Pancreas (tissue), 10 donors: ENCODE data around the gene MKRN2. TPM values are rescaled to one million over a fixed set of nuclear protein-coding genes. Genes with fewer than 3 reads are reported as not detected.

ENCODE experiments used
- ATAC-seq, 4 donors: fragments of 200-7000 bp; cut with Tn5 transposase; one replicate each; pipeline versions ENCODE4 v1.8.0 to v1.9.1; 2020; ENCODE audit warnings: mild to moderate bottlenecking in 4 of 4, moderate library complexity in 4 of 4
- DNase-seq, 6 donors: peaks; one replicate each; pipeline ENCODE4 v3.0.0-alpha.2; 2020
- FAIRE-seq: peaks from 2 replicates; lab custom pipeline; 2012; peaks lifted over from hg19 to GRCh38; lab: Jason Lieb, UNC
- H3K27ac ChIP-seq, 4 donors: fragments of 200-600 bp; sonication (generic); 1 replicate in 3 of 4; 2 replicates in 1 of 4; pipeline versions ENCODE4 v1.5.0 to v1.8.0; 2020
- H3K27me3 ChIP-seq, 4 donors: fragments of 200-600 bp; one replicate each; pipeline ENCODE4 v1.8.0; 2021
- H3K36me3 ChIP-seq, 3 donors: fragments of 200-600 bp; sonication (generic) in 1 of 3; one replicate each; pipeline versions ENCODE4 v1.5.0 to v1.8.0; 2020 to 2021
- H3K4me1 ChIP-seq, 3 donors: fragments of 200-600 bp; one replicate each; pipeline ENCODE4 v1.8.0; 2021
- H3K4me3 ChIP-seq, 4 donors: fragments of 200-600 bp; sonication (generic) in 2 of 4; one replicate each; pipeline versions ENCODE4 v1.5.0 to v1.8.0; 2020 to 2021
- H3K9me3 ChIP-seq, 4 donors: fragments of 200-600 bp; one replicate each; pipeline ENCODE4 v1.8.0; 2021
- CTCF ChIP-seq, 4 donors: fragments of 200-600 bp; sonication (generic) in 3 of 4; IDR thresholded peaks; one replicate each; pipeline versions ENCODE4 v1.5.0 to v1.8.0; 2021; ENCODE audit warnings: antibody characterized with exemption in 4 of 4
- WGBS, 2 donors: extraction: QIAGEN DNeasy Blood & Tissue Kit; methylation state at CpG; one replicate each; pipeline ENCODE4 v1.1.7; 2013; 5-methylcytosine and 5-hydroxymethylcytosine counted together
- intact Hi-C, 3 donors: fragments of 100-400 bp; cut with DNase I; formaldehyde crosslinking; loops; one replicate each; pipeline versions ENCODE4 v1.11.1 to v1.14.2; 2022
- polyA plus RNA-seq, 2 donors: library from polyadenylated mRNA; stranded (reverse); fragments of 200-250 nt; gene quantifications; one replicate each; pipeline ENCODE4 v1.2.3, GENCODE V29; 2013
- total RNA-seq, 6 donors: library from RNA; stranded (reverse); fragmentation: NEBNext Ultra II Directional in 4 of 6; extraction: Animal tissue kit (Norgen Biotek cat#: 25700) in 4 of 6; gene quantifications; one replicate each; pipeline versions ENCODE4 v1.2.1 to v1.2.4, GENCODE V29; 2021 to 2023
- donor health status: healthy with polysubstance abuse.
- donor health status: DM: no; HTN: no; CAD: no; lungs with moderate emphysema.
- donor health status: DM: no; HTN: no; CAD: no.
- donor health status: control.
- donor health status: control.
- donor health status: Bipolar disorder and iron deficiency.
- donor health status: DM: yes; HTN: yes; CAD: no.
- donor health status: DM: no; HTN: no; CAD: no.
- donor health status: DM: no; HTN: no; CAD: no.
- donor health status: DM: yes; HTN: yes; CAD: no.

The MKRN2 gene
- total and polyA plus RNA-seq, 8 donors: 8.5 to 17.0 (median 13.2) TPM

GRCh38 chr3:12591997-12592715 lies 35.3 kb downstream of the MKRN2 start:
- DNase-seq (no peak), FAIRE-seq (no peak), ATAC-seq (peak; percentile 57 to 60 (median 60))
- Histone ChIP-seq H3K27ac (peak overlapping the region in 2 of 4 donors; percentile 36 to 54), H3K36me3 (peaks cover 0 to 25% (median 0%) of the 10 kb centered on the region in 3 donors), H3K4me1 (peaks cover 0 to 10% (median 2%) of the 10 kb centered on the region in 3 donors), H3K9me3 (no peaks in the 10 kb centered on the region), H3K4me3 (no peak overlapping the region), H3K27me3 (no peaks in the 10 kb centered on the region)
- intact Hi-C loops: no loop called here
- 43 to 49% methylated on average over 4 of the region's 4 CpGs for WGBS, 2 donors
- TF ChIP-seq CTCF (IDR thresholded peaks at IDR 0.05): no peak

- ATAC-seq (no peak), FAIRE-seq (no peak), DNase-seq (no peak)
- Histone ChIP-seq H3K4me3 (no peak overlapping the region), H3K36me3 (peaks cover 0 to 30% (median 0%) of the 10 kb centered on the region in 3 donors), H3K4me1 (peaks cover 0 to 10% (median 3%) of the 10 kb centered on the region in 3 donors), H3K27ac (no peak overlapping the region), H3K27me3 (no peaks in the 10 kb centered on the region), H3K9me3 (no peaks in the 10 kb centered on the region)
- intact Hi-C loops: no loop called here
- TF ChIP-seq CTCF (IDR thresholded peaks at IDR 0.05): no peak
- WGBS, 2 donors: 64 to 72% methylated on average over 3 of the region's 3 CpGs
Observed at GRCh38 chr3:12593473-12593872, 36.6 kb downstream of the MKRN2 start.

- DNase-seq (no peak), FAIRE-seq (no peak), ATAC-seq (peak in 3 of 4 donors; percentile 33 to 49 (median 35))
- Histone ChIP-seq H3K9me3 (no peaks in the 10 kb centered on the region), H3K27ac (peak overlapping the region in 2 of 4 donors; percentile 19 to 24), H3K4me3 (no peak overlapping the region), H3K4me1 (peaks cover 0 to 11% (median 8%) of the 10 kb centered on the region in 3 donors), H3K27me3 (no peaks in the 10 kb centered on the region), H3K36me3 (peaks cover 0 to 26% (median 4%) of the 10 kb centered on the region in 3 donors)
- no peak for TF ChIP-seq CTCF (IDR thresholded peaks at IDR 0.05)
- intact Hi-C loops: no loop called here
Observed at GRCh38 chr3:12598890-12599289, 42.0 kb downstream of the MKRN2 start.

GRCh38 chr3:12601072-12601471 lies 44.2 kb downstream of the MKRN2 start:
- no peak overlapping the region for H3K27ac ChIP-seq
- intact Hi-C loops: loop anchor here in 1 of 3 donors (10.0 kb wide), 1 partner anchor 54 kb away; no protein-coding TSS in a partner anchor
- 52 to 63% methylated on average over 1 of the region's 1 CpG for WGBS, 2 donors
- H3K27me3 ChIP-seq: no peaks in the 10 kb centered on the region
- peaks cover 0 to 11% (median 8%) of the 10 kb centered on the region in 3 donors for H3K4me1 ChIP-seq
- peaks cover 0 to 32% (median 6%) of the 10 kb centered on the region in 3 donors for H3K36me3 ChIP-seq
- no peaks in the 10 kb centered on the region for H3K9me3 ChIP-seq
- FAIRE-seq (no peak), ATAC-seq (peak in 3 of 4 donors; percentile 25 to 58 (median 45)), DNase-seq (no peak)
- no peak overlapping the region for H3K4me3 ChIP-seq
- no peak for TF ChIP-seq CTCF (IDR thresholded peaks at IDR 0.05)

- Histone ChIP-seq H3K27ac (no peak overlapping the region), H3K9me3 (no peaks in the 10 kb centered on the region), H3K36me3 (peaks cover 0 to 38% (median 23%) of the 10 kb centered on the region in 3 donors), H3K27me3 (no peaks in the 10 kb centered on the region), H3K4me1 (peaks cover 0 to 5% (median 5%) of the 10 kb centered on the region in 3 donors), H3K4me3 (no peak overlapping the region)
- FAIRE-seq: no peak
- no peak for TF ChIP-seq CTCF (IDR thresholded peaks at IDR 0.05)
- no peak for DNase-seq
- 86% methylated on average over 2 of the region's 2 CpGs for WGBS, 2 donors
- ATAC-seq: peak in 1 of 4 donors; percentile 32
- intact Hi-C loops: loop anchor here in 1 of 3 donors (10.0 kb wide), 1 partner anchor 51 kb away; no protein-coding TSS in a partner anchor
Observed at GRCh38 chr3:12603969-12604368, 47.1 kb downstream of the MKRN2 start.
